Muscle of arm (tissue), 12 donors: Measurements from ENCODE around the gene CLINT1. TPM values are rescaled to one million over a fixed set of nuclear protein-coding genes. Genes with fewer than 3 reads are reported as not detected.
"Not testable (repeated sequence)": the region's sequence is repeated elsewhere in the genome, so short reads cannot be mapped to it uniquely, and the experiment has no call there.

Experiments used
- DNase-seq: peaks from one replicate; pipeline ENCODE4 v3.0.0-alpha.2; 2013
- polyA plus RNA-seq, 12 donors: library from polyadenylated mRNA; unstranded; fragments of 120-200 nt; gene quantifications; one replicate each; pipeline ENCODE4 v1.2.1, GENCODE V29; 2013; ENCODE audit not compliant: insufficient read length in 12 of 12

The CLINT1 gene
- polyA plus RNA-seq, 12 donors: 54.0 to 106 (median 75.1) TPM; not detected in 1

DNA sequence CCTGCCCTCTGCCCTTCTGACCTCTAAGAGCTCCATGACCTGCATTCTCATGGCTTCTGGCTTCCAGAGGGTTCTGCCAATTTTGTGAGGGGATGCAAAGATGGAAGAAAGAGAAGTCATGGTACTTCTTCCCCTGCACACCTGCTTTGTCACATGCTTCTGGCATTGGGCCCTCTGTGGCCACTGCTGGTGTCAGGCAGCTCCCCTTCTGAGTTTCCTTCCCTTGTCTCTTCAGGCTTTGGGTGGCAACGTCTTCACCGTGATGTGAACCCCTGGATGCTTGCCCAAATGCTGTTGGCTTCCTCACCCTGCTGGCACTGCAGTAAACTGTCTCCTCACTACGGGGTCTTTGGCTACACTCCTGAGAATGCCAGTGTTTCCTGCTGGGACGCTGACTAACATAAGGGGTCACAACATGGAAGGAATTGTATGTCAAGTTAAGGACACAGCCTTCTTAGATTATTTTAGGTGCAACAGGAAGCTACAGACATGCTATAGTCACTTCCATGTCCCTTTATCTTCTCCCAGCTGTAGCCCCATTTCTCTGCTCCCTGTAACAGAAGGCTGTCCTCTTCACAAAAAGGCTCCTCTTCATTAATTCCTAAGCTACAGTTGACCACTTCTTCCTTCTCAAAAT, 8.9 kb upstream of the CLINT1 start:
- DNase-seq: no peak

DNA sequence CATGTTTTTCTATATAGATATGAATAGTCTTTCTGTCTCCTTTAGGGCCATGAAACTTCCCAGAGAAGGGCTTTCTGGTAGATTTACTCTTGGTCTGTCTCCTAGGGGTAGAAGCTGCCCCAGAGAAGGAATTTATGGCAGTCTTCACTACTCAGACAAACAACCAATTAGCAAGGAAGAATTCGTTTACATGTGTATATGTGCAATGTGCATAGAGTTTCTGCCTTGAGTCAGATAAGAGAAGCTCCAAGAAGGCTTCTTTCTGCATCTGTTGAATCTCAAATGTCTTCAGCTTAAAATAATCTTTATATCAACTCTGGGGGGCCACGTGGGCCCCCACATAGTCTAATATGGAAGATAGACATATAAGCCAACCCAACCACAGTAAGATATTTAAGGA, 7.6 kb upstream of the CLINT1 start:
- DNase-seq: no peak

DNA sequence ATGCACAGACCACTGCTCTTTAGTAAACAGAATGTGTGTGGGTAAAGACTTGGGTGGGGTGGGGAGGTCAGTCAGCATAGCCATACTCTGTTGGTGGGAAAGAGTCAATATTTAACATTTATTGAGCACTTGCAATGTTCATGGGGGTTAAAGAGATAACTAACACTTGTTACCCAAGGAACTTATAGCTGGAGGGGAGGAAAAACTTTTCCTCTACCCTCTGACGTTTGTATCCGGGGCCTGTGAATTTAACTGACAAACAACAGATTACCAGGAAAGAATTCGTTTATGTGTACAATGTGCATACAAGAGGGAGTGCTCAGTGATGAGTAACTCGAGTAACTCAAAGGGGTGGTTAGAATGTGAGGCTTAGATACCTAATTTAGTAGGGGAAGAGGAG, 6.8 kb upstream of the CLINT1 start:
- DNase-seq: no peak

DNA sequence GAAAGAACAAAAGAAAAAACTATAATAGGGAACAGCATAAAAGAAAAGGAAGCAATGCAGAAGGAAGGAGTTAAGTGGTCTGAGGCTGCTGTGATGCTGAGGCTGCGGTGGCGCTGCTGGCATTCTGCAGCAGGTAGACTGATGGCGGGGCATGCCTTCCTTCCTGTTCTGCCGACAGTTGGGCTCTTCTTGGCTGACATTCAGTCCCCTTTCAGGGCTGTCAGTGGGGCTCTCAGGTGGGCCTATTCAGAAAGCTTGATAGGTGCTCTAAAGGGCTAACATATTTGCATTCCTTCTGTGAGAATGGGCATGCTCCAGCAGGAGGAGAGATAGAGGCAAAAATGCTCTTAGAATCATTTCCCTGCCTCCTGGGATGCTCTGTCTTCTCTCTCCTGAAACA, 5.1 kb upstream of the CLINT1 start:
- no peak for DNase-seq

DNA sequence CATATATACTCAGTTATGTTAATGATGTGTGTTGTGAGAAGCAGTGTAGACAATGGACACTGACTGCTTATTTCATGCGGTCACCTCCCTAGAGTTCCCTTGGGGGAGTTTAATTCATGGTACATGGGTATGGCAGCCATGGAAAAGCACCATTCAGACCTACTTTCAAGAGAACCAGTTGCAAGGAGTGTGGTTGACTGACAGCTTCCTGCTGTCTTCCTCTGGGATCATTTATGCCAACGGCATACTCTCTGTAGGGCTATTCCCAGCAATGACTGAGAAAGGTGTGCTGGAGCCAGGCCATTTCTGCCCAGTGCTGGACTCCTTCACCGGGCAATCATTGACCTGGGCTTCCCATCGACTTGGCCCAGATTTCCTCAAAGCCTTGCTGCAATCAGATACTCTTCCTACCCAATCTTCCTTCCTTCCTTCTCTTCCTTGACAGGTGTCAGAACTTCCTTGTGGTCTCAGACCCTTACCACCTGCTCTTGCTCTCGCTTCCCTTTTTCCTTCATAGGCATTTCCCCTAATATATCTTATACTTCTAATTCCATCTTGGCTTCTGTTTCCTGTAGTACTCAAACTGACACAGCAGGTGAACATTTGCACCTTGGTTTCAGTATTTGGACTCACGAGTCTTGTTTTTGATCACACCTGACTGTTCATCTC, 3.4 kb upstream of the CLINT1 start:
- no peak for DNase-seq

DNA sequence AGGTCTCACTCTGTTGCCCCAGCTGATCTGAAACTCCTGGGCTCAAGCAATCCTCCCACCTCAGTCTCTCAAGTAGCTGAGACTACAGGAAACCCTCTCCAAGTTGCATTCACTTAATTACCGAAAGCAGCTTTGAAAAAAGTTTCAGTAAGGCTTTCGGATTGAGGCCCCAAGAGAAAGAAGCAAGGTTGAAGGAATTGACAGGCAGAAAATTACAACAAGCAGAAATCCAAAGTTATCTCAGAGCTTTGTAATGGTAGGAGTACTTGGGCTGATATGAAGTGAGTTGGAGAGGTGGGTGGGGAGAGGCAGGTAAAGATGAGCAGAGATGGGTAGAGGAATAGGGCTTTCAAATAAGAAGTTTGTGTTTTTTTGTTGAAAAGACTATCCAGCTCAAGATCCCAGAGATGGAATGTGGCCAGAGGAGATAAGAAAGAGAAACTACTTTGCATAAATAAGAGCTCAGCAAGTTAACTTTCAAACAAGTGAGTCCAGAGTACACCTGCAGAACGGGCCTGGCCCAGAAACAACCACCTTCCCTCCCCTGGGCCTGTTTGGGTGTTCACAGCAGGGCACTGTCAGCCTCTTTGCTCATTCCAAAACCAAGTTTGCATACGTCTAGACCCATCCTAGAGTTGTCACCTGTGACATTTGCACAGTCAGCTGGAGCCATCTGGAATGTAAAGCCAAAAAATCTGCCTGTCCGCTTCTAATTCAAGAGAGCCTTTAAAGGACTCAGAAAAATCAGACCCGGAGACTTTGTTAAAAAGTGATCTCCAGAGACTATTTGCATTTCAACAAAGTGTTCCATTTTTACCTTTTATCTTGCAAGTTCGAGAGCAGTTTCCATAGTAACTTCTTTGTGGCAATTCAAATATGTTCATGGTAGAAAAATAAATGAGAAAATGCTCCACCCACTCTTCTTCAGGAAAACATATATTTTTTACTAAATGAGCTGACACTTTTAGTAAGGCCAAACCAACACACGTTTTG, 2.2 kb upstream of the CLINT1 start:
- DNase-seq: no peak

DNA sequence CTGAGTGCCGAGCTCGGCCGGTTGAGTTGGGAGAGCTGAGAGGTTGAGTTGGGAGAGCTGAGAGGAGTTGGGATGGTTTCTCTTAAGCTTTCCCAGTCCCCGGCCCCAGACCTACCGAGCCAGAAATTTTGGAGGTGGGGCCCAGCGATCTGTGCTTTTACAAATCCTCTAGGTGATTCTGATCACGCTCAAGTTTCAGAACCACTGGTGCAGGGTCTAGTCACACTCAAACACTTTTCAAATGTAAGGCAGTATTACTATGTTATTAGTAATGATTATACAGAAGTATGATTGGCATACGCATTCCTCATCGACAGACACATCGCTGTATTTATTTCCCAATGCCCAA, 256 bp upstream of the CLINT1 start:
- DNase-seq: no peak

DNA sequence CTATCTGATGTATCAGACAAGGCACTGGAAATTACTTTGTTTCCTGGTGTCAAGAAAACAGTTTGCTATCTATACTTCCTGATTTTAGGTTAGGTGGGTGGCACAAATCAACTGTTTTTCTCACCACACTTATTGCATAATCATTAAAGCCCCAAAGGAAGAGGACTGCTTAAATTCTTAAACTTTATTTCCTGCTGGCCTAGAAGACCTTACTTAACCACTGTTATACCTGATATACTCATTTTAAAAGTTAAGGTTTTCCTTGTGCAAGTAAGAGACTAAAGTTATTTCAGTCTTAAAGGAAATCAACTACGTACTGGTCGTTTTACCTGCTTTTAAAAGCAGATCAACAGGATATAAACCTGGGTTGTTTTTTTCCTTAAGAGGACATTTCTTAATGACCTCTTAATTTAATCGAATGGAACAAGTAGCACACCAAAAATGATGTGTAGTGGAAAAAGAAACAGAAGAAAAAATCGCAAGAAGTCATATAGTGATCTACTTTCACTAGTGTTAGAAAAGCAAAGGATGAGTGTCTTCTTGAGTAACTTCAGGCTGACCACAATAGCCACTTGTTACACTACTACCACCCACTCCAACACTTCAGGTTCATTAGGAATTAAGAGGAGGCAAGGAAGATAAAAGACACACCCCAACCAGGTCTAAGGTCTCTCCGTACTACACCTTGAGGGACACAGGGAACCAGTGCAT, 974 bp downstream of the CLINT1 start:
- DNase-seq: peak; percentile 2

DNA sequence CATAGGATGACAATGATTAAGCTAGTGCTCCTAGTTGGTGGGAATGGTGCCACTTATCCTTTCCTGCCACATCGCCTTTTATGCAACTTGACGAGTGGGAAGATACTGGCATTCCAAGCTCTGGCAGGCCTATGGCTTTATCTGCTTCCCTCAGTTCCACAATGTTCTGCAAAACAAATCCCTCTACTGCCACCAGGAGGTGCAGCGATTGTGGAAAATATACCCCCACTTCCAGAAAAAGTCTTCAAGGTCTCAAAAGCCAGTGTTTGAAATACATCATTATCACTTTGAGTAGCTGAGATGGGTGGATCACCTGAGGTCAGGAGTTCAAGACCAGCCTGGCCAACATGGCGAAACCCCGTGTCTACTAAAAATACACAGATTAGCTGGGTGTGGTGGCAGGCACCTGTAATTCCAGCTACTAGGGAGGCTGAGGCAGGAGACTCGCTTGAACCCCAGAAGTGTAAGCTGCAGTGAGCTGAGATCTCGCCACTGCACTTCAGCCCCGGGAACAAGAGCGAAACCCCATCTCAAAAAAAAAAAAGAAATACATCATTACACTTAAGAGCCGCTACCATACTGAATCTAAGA, 3.4 kb downstream of the CLINT1 start:
- peak; percentile 42 for DNase-seq

DNA sequence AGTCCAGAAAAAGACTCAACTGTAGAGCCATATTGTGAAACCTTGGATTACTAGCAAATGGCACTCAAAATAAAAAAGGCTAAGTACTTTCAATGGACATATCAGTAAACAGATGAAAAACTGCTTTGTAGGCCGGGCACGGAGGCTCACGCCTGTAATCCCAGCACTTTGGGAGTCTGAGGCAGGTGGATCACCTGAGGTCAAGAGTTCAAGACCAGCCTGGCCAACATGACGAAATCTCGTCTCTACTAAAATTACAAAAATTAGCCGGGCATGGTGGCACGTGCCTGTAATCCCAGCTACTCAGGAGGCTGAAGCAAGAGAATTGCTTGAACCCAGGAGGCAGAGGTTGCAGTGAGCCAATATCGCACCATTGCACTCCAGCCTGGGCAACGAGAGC, 5.6 kb downstream of the CLINT1 start:
- DNase-seq: not testable (repeated sequence)

DNA sequence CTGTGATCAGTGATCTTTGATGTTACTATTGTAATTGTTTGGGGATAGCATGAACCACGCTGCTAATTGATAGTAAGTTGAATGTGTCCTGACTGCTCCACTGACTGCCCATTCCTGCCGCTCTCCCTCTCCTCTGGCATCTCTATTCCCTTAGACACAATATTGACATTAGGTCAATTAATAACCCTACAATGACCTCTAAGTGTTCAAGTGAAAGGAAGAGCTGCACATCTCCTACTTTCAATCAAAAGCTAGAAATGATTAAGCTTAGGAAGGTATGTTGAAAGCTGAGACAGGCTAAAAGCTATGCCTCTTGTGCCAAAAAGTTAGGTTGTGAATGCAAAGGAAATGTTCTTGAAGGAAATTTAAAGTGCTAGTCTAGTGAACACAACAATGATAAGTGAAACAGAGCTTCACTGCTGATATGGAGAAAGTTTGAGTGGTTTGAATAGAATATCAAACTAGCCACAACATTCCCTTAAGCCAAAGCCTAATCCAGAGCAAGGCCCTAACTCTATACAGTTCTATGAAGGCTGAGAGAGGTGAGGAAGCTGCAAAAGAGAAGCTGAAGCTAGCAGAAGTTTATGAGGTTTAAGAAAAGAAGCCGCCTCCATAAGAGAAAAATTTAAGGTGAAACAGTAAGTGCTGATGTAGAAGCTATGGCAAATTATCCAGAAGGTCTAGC, 12.9 kb downstream of the CLINT1 start:
- DNase-seq: no peak

DNA sequence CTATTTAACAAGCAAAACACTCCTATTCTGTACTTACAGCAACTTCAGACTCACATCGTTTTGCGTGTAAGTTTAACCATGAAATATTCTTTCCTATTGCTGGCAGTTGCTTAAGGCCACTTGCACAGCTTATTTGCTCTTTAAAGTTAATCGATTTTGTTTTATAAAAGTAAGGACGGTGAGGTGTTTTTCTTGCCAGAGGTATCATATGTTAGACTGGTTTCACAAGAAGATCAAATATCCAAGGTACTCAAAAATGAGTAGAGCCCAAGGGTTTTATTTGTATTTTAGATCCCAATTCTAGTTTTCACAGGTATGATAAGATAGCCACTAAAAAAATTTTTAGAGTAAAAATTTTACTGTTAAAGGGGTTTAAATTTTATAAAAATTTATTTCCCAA, 16.2 kb downstream of the CLINT1 start:
- no peak for DNase-seq

DNA sequence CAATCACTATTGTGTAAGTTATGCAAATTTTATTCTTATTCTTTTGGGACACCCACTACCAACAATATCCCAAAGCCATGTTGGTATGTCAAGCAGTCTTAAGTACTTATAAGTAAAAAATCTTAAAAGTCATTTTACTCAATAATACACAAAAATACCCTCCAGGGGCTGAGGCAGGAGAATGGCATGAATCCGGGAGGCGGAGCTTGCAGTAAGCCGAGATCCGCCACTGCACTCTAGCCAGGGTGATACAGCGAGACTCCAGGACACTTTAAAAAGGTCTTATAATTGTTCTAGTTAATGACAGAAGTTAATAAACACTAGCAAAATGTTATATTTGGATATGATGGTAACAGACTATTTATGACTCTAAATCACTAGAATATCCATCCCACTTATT, 16.8 kb downstream of the CLINT1 start:
- DNase-seq: no peak

DNA sequence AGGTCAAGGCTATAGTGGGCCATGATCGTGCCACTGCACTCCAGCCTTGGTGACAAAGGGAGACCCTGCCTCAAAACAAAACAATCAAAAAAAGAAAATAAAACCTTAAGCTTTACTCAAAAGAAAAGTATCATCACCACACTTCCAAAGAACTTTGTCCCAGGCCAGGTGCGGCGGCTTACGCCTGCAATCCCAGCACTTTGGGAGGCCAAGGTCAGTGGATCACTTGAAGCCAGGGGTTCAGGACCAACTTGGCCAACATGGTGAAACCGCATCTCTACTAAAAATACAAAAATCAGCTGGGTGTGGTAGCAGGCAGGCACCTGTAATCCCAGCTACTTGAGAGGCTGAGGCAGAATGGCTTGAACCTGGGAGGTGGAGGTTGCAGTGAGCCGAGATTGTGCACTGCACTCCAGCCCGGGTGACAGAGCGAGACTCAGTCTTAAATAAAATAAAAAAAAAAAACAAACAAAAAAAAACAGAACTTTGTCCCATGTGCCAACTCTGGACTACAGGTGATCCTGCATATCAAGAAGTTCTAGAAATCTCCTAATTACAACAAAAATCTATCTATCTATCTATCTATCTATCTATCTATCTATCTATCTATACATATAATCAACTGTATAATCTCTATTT, 19.7 kb downstream of the CLINT1 start:
- DNase-seq: no peak

DNA sequence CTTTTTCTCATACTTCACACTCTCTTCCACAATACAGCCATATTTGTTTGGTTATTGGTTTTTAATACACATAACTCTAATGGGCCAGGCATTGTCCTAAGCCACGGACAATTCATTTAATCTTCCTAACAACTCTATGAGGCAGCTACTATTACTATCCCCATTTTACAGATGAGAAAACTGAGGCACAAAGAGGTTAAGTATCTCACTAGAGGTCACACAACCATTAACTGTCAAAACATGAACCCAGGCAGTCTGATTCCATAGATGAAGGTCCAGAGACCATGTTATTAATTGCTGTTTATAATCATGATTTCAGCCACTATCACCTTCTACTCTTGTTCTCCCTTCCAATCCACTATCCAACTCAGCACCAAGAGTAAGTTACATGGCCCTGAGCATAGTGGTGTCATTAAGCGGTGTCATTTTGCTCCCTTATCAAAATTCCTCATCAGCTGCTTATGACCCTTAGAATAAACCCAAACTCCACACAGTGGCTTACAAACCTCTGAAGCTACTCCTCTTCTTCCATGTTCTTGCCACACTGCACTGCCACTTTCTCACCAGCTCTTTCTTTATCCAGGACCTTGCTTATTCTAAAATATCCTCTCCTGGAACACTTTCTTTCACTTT, 22.7 kb downstream of the CLINT1 start:
- DNase-seq: no peak

DNA sequence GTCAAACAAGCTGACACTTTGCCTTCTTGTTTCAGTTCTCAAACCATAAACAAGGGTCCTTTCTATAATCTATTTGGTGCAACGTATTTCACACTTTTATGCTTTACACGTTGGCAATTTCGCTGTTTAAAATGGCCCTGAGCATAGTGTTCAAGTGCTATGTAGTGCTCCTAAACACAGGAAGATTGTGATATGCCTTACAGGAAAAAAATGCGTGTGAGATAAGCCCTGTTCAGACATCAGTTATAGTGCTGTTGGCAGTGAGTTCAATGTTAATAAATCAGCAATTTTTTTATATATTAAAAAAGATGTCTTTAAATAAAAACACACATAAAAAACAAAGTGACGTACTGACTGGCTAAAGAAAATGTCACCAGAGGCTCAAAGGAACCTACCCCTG, 23.9 kb downstream of the CLINT1 start:
- no peak for DNase-seq

DNA sequence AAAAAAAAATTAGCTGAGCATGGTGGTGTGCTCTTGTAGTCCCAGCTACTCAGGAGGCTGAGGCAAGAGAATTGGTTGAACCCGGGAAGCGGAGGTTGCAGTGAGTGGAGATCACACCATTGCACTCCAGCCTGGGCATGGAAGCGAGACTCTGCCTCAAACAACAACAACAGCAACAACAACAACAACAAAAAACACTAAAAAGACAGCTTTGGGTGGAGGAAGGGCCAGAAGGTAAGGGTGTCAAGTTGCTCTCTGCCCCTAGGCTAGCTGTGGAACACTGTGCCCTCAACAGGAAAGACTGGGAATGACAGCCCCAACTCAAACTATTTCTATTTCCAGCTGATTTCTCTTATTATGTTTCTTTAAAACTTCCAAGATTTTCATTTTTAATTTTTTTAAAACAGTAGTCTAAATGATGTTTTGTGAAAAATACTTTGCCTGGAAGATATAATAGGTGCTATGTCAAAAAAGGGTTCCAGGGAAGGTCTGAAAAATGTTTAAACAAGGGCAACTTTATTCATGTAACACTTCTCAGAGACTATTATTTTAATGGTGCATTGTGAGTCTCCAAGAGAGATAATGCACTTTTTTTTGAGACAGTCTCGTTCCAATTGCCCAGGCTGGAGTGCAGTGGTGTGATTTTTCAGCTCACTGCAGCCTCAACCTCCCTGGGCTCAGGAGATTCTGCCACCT, 29.9 kb downstream of the CLINT1 start:
- DNase-seq: no peak

DNA sequence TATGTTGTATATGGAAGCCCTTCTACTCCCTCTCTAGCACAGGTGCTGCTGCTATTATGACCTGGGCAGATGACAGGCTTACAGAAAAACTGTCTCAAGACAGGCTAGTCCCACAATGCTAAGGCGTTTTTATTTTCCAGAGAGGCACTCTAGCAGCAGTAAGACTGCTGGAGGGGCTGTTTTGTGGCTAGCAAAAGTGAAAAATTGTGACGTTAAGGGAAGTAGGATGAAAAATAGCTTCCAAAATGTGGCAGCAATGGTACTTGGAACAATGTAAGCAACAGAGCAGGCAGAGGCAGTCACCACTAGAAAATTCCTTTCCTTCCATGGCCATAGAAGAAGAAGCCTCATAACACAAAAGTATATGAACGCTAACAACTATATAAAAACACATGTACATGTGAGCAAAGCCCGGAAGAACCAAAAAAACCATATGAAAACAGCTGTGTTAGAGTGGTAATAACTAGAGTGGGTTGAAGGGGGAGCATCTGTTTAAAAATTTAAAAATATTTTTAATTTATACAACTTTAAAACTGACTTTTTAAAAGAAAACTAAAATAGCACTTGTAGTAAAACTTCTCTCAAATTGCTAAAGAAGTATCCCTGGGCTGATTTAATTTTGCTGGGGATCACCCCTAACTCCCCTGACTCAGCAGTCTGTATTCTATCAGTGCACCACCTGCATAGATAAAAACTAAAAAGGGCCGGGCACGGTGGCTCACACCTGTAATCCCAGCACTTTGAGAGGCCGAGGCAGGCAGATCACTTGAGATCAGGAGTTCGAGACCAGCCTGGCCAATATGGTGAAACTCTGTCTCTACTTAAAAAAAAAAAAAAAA, 30.6 kb downstream of the CLINT1 start:
- no peak for DNase-seq

DNA sequence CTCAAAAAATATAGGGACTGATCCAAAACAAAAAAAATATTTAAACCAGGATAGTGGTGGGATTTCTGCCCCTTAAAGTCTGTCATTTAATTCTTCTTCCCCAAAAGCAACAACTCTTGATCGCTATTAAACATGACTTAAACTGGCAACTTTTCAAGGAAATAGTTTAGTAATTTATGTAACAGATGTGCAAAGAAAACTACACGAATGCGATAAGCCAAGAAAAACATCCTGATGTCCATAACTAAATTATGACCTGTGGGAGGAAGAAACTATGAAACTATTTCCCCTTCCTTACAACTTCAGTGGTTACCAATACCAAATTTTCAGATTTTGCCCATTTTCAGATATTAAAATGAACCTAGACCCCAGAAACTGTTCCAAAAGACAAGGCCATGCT, 31.5 kb downstream of the CLINT1 start:
- peak; percentile 57 for DNase-seq
